PFSK-1 (cell line): Measurements from ENCODE around the gene PIK3R5.

Experiments
- FOXP2 ChIP-seq: optimal IDR thresholded peaks from 2 replicates; pipeline ENCODE3; 2011; ENCODE audit warnings: borderline replicate concordance, control low read depth, inconsistent platforms; ENCODE audit not compliant: insufficient read depth; ENCODE audit errors: extremely low read length, extremely low read depth
- POLR2AphosphoS5 ChIP-seq: IDR thresholded peaks from 2 replicates; pipeline ENCODE4 v1.6.1; 2012; ENCODE audit warnings: low read depth, mild to moderate bottlenecking, control low read depth, low read length, moderate library complexity
- SIN3A ChIP-seq: IDR thresholded peaks from 2 replicates; pipeline ENCODE4 v1.6.1; 2012; ENCODE audit warnings: mild to moderate bottlenecking, low read length, moderate library complexity, borderline replicate concordance; ENCODE audit not compliant: insufficient read depth
- TAF1 ChIP-seq: IDR thresholded peaks from 2 replicates; pipeline ENCODE4 v1.6.1; 2012; ENCODE audit warnings: low read length, control low read depth, borderline replicate concordance; ENCODE audit not compliant: insufficient read depth
- TF ChIP-seq, protein P1 (sequence below), 2 experiments: IDR thresholded peaks; 2 replicates each; pipeline versions ENCODE4 v1.6.1 to v1.8.0; 2011 to 2012; ENCODE audit warnings: low read depth in 2 of 2, low read length in 2 of 2, control low read depth in 1 of 2, inconsistent platforms in 1 of 2, mild to moderate bottlenecking in 1 of 2, moderate library complexity in 1 of 2; ENCODE audit not compliant: insufficient read depth in 1 of 2

PIK3R5 gene

DNA sequence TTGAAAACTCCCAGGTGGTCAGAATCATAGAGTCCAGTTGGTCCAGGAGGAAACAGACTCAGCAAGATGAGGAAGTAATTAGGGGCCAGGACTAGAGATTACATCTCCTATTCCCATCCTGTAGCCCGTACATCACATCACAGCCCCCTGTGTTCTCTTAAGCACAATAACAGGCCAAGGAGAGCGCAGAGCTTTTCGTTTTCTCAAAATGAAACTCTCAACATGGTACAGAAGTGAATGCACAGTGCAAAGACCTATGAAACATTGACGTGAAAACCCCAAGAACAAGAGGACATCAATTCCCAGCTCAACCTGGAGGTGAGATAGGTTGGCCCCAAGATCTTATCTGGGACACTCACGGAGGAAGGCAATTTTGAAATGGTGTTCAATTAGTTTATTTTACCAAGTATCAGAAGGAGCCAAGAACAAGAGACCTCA, 9.0 kb downstream of the PIK3R5 start:
- TF ChIP-seq TAF1 (no peak), FOXP2 (no peak), SIN3A (no peak), POLR2AphosphoS5 (no peak)
- TF ChIP-seq, protein P1, sequence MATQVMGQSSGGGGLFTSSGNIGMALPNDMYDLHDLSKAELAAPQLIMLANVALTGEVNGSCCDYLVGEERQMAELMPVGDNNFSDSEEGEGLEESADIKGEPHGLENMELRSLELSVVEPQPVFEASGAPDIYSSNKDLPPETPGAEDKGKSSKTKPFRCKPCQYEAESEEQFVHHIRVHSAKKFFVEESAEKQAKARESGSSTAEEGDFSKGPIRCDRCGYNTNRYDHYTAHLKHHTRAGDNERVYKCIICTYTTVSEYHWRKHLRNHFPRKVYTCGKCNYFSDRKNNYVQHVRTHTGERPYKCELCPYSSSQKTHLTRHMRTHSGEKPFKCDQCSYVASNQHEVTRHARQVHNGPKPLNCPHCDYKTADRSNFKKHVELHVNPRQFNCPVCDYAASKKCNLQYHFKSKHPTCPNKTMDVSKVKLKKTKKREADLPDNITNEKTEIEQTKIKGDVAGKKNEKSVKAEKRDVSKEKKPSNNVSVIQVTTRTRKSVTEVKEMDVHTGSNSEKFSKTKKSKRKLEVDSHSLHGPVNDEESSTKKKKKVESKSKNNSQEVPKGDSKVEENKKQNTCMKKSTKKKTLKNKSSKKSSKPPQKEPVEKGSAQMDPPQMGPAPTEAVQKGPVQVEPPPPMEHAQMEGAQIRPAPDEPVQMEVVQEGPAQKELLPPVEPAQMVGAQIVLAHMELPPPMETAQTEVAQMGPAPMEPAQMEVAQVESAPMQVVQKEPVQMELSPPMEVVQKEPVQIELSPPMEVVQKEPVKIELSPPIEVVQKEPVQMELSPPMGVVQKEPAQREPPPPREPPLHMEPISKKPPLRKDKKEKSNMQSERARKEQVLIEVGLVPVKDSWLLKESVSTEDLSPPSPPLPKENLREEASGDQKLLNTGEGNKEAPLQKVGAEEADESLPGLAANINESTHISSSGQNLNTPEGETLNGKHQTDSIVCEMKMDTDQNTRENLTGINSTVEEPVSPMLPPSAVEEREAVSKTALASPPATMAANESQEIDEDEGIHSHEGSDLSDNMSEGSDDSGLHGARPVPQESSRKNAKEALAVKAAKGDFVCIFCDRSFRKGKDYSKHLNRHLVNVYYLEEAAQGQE (IDR thresholded peaks at IDR 0.05; ENCODE audit: insufficient read depth in 1 of 2, low read depth in 2 of 2, low read length in 2 of 2): no peak

DNA sequence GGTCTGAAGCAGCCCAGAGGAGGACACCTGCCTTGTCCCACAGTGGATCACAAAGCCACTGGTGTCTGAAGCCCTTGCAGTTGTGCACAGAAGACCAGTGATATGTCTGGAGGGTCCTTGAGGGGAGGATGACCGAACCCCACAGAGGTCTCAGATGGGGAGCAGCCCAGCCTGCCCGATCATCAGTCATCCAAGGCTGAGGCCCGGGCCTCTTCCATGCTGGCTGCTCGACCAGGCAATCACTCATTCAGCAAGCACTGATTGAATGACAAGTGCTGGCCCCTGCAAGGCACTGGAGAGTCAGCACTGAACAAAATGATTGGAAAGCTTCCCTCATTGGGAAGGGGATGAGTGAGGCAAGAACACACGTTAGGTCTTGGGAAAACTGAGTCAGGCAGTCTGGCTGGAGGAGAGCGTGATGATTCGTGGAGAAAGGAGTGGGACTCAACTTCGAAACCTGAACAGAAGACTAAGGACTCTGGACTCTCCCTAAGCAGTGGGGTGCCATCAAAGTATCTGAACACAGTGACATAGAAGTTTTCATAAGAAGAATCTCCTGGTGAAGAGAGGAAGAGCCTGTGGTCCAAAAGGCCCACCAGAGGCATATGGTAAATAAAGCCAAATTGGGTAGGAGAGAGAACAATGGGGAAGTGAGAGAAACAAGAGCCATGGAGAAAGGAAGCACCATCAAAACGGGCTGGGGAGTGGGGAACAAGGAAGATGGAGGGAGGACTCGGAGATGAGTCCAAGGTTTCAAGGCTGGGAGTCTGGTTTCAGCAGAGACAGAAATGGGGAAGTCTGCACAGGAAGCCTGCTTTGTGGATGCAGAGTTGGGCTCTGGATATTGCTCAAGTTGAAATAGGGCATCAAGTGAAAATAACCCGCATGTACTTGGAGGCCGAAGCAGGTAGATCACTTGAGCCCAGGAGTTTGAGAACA, 10.2 kb downstream of the PIK3R5 start:
- TF ChIP-seq, protein P1 (IDR thresholded peaks at IDR 0.05; ENCODE audit: insufficient read depth in 1 of 2, low read depth in 2 of 2, low read length in 2 of 2): no peak
- TF ChIP-seq POLR2AphosphoS5 (no peak), TAF1 (no peak), FOXP2 (no peak), SIN3A (no peak)

DNA sequence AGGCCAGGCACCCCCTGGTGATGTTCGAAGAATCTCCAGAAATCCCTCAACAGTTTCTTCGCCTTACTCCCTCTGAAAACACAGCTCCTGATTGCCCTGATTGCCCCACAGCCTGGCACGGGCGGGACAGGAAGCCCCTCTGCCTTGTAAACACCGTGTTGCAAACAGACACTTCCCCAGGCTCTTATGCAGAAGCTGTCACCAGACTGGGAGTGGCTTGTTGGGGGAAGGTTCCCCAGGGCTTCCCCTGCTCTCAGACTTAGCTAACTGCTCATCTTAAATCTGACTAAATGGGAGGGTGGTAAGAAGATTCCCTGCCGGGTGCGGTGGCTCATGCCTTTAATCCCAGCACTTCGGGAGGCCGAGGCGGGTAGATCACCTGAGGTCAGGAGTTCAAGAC, 11.2 kb downstream of the PIK3R5 start:
- no peak for TF ChIP-seq TAF1
- TF ChIP-seq SIN3A: no peak
- no peak for TF ChIP-seq POLR2AphosphoS5
- TF ChIP-seq, protein P1 (IDR thresholded peaks at IDR 0.05; ENCODE audit: insufficient read depth in 1 of 2, low read depth in 2 of 2, low read length in 2 of 2): no peak
- no peak for TF ChIP-seq FOXP2

DNA sequence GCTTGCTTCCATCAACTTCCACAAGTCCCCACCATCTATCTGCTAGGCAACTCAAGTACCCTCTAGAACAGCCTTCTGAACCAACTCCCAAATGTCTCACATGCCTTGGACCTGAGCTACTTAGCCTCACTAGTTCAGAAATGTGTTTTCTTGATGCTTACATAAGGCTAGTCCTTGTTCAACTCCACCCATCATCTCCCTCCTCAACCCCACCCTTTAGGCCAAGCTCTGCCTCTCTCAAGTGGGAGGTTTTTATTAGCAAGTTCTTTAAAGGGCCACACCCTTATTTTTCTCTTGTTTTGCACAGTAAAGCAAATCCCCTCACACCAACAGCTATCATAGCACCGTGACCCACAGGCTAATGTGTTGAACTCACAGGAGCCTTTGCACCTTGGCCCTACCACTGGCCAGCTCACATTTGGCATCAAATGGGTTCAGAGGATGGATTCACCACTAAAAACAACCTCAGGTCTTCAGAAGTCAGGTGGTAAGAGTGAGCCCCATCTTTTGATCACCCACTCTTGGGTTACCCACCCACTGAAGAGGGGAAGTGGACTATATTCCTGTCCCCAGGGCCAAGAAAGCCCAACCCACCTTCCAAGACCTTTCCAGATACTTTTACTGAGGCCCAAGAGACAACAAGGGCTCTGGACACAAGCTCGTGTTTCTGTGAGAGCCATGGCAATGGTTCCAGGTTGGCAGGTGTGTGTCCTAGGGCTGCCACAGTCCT, 12.2 kb downstream of the PIK3R5 start:
- no peak for TF ChIP-seq FOXP2
- TF ChIP-seq, protein P1 (IDR thresholded peaks at IDR 0.05; ENCODE audit: insufficient read depth in 1 of 2, low read depth in 2 of 2, low read length in 2 of 2): no peak
- no peak for TF ChIP-seq POLR2AphosphoS5
- TF ChIP-seq SIN3A: no peak
- no peak for TF ChIP-seq TAF1
